ENCODE data around the gene SLC4A1.

SLC4A1 gene

DNA sequence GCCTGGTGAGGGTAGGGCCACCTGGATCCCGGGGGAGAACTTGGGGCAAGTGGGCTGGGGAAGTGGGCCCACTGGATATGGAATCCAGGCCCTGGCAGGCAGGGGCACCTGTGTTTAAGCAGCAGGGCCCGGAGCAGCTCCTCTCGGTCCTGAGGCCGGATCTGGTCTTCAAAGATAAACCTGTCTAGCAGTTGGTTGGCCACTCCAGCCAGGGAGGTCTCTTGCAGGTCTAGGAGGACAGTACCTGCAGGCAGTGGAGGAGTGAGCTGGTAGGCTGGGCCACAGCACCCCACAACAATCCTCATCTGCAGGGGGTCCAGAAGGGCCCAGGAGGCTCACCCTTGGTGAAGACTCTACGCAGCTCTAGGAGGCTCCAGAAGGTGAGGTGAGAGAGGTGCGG lies 7.6 kb downstream of the SLC4A1 start:
- no peak overlapping the region for H3K4me3 ChIP-seq (ENCODE audit: low read depth, low read length)
- in situ Hi-C loops (cut with HindIII; ENCODE audit: low pct_ligation_motif_present, low sequenced_read_pairs) = no loop called here
- no peaks in the 10 kb centered on the region for H3K36me3 ChIP-seq (replicated peaks)
- TF ChIP-seq, protein P1, sequence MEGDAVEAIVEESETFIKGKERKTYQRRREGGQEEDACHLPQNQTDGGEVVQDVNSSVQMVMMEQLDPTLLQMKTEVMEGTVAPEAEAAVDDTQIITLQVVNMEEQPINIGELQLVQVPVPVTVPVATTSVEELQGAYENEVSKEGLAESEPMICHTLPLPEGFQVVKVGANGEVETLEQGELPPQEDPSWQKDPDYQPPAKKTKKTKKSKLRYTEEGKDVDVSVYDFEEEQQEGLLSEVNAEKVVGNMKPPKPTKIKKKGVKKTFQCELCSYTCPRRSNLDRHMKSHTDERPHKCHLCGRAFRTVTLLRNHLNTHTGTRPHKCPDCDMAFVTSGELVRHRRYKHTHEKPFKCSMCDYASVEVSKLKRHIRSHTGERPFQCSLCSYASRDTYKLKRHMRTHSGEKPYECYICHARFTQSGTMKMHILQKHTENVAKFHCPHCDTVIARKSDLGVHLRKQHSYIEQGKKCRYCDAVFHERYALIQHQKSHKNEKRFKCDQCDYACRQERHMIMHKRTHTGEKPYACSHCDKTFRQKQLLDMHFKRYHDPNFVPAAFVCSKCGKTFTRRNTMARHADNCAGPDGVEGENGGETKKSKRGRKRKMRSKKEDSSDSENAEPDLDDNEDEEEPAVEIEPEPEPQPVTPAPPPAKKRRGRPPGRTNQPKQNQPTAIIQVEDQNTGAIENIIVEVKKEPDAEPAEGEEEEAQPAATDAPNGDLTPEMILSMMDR (IDR thresholded peaks at IDR 0.05; ENCODE audit: low read depth, low read length, missing control alignments) = no peak
- H3K27ac ChIP-seq = no peak overlapping the region
- no peak for DNase-seq
- no peaks in the 10 kb centered on the region for H3K27me3 ChIP-seq (replicated peaks)

DNA sequence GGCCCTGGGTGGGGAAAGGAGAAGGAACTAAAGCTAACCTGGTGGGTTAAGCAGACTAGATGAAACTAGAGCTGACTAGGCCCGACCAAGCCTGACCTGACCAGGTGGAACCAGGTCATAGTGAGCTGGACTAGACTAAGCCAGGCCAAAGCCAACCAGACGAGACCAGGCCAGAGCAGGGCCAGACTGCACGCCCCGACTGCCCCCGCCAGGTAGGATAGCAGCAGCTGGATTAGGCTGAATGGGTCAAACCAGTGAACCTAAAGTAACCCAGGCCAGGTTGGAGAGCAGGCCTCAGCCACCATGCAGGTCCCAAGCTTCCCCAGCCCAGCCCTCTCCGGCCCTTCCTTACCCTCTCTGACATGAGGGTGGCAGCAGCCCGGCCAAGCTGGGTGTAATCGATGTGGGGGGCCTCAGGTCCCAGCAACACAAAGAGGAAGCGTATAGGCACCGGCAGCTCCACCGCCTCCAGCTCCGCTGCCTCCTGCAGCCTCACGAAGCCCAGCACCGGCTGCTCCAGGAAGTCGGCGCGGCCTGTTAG lies 9.1 kb downstream of the SLC4A1 start:
- Histone ChIP-seq H3K4me3 (ENCODE audit: low read depth, low read length) (no peak overlapping the region), H3K27ac (no peak overlapping the region), H3K27me3 (replicated peaks) (peaks cover 2% of the 10 kb centered on the region), H3K36me3 (replicated peaks) (no peaks in the 10 kb centered on the region)
- no peak for DNase-seq
- in situ Hi-C loops (cut with HindIII; ENCODE audit: low pct_ligation_motif_present, low sequenced_read_pairs) = no loop called here
- TF ChIP-seq, protein P1 (IDR thresholded peaks at IDR 0.05; ENCODE audit: low read depth, low read length, missing control alignments) = no peak

DNA sequence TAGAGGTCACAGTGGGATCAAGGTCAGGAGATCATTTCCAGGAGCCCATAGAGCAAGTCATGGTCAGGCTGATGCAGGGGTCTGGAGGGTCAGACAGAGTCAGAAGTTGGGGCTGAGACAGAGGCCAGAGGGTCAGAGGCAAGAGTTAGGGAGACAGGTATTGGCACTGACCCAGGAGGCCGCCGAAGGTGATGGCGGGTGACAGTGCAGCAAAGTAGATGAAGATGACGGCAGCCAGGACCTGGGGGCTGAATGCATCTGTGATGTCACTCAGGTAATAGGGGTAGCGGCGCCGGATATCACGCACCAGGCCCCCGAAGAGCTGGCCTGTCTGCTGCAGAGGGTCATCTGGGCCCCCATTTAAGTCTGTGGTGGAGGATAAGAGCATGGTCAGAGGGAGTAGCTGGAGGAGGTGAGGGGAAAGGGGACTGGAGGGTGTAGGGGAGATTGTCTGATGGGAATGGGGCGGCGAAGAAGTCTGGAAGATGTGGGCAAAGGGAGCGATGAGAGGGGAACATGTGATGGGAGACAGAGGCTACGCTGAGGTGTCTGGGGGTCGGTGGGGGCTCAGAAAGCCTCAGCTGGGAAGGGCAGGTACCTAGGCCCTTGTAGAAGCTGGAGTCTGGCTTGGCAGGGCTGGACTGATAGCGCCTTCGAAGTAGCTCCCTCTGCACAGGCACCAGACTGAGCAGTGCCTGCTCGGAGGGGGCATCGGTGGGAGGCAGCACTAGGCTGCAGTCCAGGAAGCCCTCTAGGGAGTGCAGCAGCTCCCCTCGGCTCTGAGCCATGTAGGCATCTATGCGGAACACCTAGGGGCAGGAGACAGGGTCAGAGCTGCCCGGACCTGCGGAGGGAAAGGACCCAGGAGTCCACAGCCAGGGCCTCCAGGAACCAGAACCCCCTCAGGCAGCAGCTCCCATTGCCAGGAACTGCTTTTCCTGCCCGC lies 9.8 kb downstream of the SLC4A1 start:
- DNase-seq = no peak
- in situ Hi-C loops (cut with HindIII; ENCODE audit: low pct_ligation_motif_present, low sequenced_read_pairs) = no loop called here
- H3K27ac ChIP-seq = no peak overlapping the region
- no peaks in the 10 kb centered on the region for H3K36me3 ChIP-seq (replicated peaks)
- H3K4me3 ChIP-seq (ENCODE audit: low read depth, low read length) = no peak overlapping the region
- TF ChIP-seq, protein P1 (IDR thresholded peaks at IDR 0.05; ENCODE audit: low read depth, low read length, missing control alignments) = no peak
- peaks cover 2% of the 10 kb centered on the region for H3K27me3 ChIP-seq (replicated peaks)

DNA sequence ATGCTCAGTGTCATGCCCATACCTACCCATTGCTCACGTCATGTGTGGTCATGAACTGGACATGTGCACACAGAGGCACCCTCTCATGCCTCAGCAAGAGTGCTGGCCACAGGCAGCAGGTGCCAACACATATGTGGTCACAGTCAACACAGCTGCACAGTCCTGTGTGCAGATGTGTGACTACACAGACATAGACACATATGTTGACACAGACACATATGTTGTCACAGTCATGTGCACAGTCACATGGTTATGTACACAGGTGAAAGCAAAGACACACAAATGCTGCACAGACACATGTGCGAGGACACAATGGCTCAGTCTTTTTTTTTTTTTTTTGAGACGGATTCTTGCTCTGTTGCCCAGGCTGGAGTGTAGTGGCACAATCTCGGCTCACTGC lies 11.3 kb downstream of the SLC4A1 start:
- no peak for DNase-seq
- H3K36me3 ChIP-seq (replicated peaks) = no peaks in the 10 kb centered on the region
- no peak overlapping the region for H3K4me3 ChIP-seq (ENCODE audit: low read depth, low read length)
- H3K27me3 ChIP-seq (replicated peaks) = peaks cover 2% of the 10 kb centered on the region
- H3K27ac ChIP-seq = no peak overlapping the region
- in situ Hi-C loops (cut with HindIII; ENCODE audit: low pct_ligation_motif_present, low sequenced_read_pairs) = no loop called here
- TF ChIP-seq, protein P1 (IDR thresholded peaks at IDR 0.05; ENCODE audit: low read depth, low read length, missing control alignments) = no peak

DNA sequence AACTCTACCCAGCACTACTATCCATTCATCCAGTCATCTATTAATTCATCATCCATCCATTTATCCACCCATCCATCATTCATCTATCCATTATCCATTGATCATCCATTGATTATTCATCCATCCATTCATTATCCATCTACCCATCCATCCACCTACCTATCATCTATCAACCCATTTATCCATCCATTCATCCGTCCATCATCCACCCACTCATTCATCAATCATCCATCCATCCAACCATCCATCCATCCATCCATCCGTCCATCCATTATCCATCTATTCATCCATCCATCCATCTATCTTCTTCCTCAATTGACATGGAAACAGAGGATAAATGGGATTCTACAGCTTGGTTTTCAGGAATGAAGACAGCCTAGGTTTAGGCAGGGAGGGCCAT lies 12.0 kb downstream of the SLC4A1 start:
- in situ Hi-C loops (cut with HindIII; ENCODE audit: low pct_ligation_motif_present, low sequenced_read_pairs) = no loop called here
- Histone ChIP-seq H3K27ac (no peak overlapping the region), H3K4me3 (ENCODE audit: low read depth, low read length) (no peak overlapping the region), H3K27me3 (replicated peaks) (peaks cover 2% of the 10 kb centered on the region), H3K36me3 (replicated peaks) (no peaks in the 10 kb centered on the region)
- TF ChIP-seq, protein P1 (IDR thresholded peaks at IDR 0.05; ENCODE audit: low read depth, low read length, missing control alignments) = no peak
- DNase-seq = no peak
